ENCODE data around the gene DUSP8.
"Not testable (repeated sequence)": the region's sequence is repeated elsewhere in the genome, so short reads cannot be mapped to it uniquely, and the experiment has no call there.

DNA sequence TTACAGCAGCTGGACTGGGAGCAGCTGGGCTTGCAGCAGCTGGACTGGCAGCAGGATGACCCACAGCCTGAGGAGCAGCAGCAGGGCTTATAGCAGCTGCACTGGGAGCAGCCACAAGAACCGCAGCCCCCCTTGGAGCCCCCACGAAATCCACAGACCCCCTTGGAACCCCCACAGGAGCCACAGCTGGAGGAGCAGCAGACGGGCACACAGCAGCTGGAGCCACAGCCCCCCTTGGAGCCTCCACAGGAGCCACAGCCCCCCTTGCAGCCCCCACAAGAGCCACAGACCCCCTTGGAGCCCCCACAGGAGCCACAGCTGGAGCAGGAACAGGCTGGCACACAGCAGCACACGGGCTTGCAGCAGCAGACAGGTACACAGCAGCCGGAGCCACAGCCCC is 35.8 kb upstream of the DUSP8 start:
- TF ChIP-seq EZH2 (IDR thresholded peaks at IDR 0.05; ENCODE audit: insufficient read depth, poor library complexity, severe bottlenecking); EZH2phosphoT487 (IDR thresholded peaks at IDR 0.05; ENCODE audit: insufficient read depth, low read depth): not testable (repeated sequence)
